DND-41 (cell line): ENCODE measurements around the gene JADE2.

Source experiments
- ATAC-seq: fragments of 200-7000 bp; cut with Tn5 transposase; 3 replicates; pipeline ENCODE4 v1.9.1; 2021; ENCODE audit warnings: low read depth; ENCODE audit not compliant: insufficient read depth
- DNase-seq: peaks from one replicate; pipeline ENCODE4 v3.0.0-alpha.2; 2020
- H2AFZ ChIP-seq: 2 replicates; pipeline ENCODE4 v1.6.0; 2012; ENCODE audit warnings: low read depth, low read length
- H3K27ac ChIP-seq: 2 replicates; pipeline ENCODE4 v1.5.1; 2012; ENCODE audit warnings: low read length, inconsistent platforms
- H3K27me3 ChIP-seq: fragments of 200-600 bp; sonication (generic); 2 replicates; pipeline ENCODE4 v1.6.0; 2012; ENCODE audit warnings: low read length, mild to moderate bottlenecking, inconsistent platforms; ENCODE audit not compliant: insufficient read depth, poor library complexity
- H3K36me3 ChIP-seq: 2 replicates; pipeline ENCODE4 v1.5.1; 2012; ENCODE audit warnings: low read length, inconsistent platforms; ENCODE audit not compliant: insufficient read depth
- H3K4me1 ChIP-seq: 2 replicates; pipeline ENCODE4 v1.5.1; 2012; ENCODE audit warnings: mild to moderate bottlenecking, low read length; ENCODE audit not compliant: insufficient read depth
- H3K4me2 ChIP-seq: 2 replicates; pipeline ENCODE4 v1.6.0; 2012; ENCODE audit warnings: mild to moderate bottlenecking, moderate library complexity, low read length, inconsistent platforms; ENCODE audit not compliant: insufficient read depth
- H3K4me3 ChIP-seq, 2 experiments: fragments of 200-600 bp in 1 of 2; shearing (Covaris generic) in 1 of 2; 2 replicates each; pipeline ENCODE4 v1.5.1; 2012 to 2016; ENCODE audit warnings: inconsistent platforms in 2 of 2, low read length in 2 of 2, mild to moderate bottlenecking in 2 of 2, low read depth in 1 of 2, moderate library complexity in 1 of 2
- H3K79me2 ChIP-seq: 2 replicates; pipeline ENCODE4 v1.6.0; 2012; ENCODE audit warnings: low read length, inconsistent platforms; ENCODE audit not compliant: insufficient read depth
- H3K9ac ChIP-seq: 2 replicates; pipeline ENCODE4 v1.6.0; 2012; ENCODE audit warnings: low read depth, mild to moderate bottlenecking, inconsistent platforms, low read length, moderate library complexity
- H3K9me3 ChIP-seq: 2 replicates; pipeline ENCODE4 v1.5.1; 2012; ENCODE audit warnings: low read length, moderate library complexity, mild to moderate bottlenecking, inconsistent platforms; ENCODE audit not compliant: insufficient read depth, severe bottlenecking
- H4K20me1 ChIP-seq: 2 replicates; pipeline ENCODE4 v1.6.0; 2012; ENCODE audit warnings: low read length; ENCODE audit not compliant: insufficient read depth
- CTCF ChIP-seq: IDR thresholded peaks from 2 replicates; pipeline ENCODE4 v1.5.1; 2012; ENCODE audit warnings: borderline replicate concordance, low read length, moderate library complexity, mild to moderate bottlenecking; ENCODE audit not compliant: poor library complexity, severe bottlenecking; ENCODE audit errors: extremely low read depth
- EZH2 ChIP-seq: IDR thresholded peaks from 3 replicates; pipeline ENCODE4 v1.6.1; 2012; ENCODE audit warnings: borderline replicate concordance, low read depth, mild to moderate bottlenecking, moderate library complexity, low read length, inconsistent platforms; ENCODE audit not compliant: severe bottlenecking

JADE2 gene

GRCh38 chr5:134525683-134526482, 413 bp downstream of the JADE2 start:
- H2AFZ ChIP-seq, result peak overlapping the region; percentile 89

GRCh38 chr5:134526483-134527155, 1.1 kb downstream of the JADE2 start:
- Histone ChIP-seq H3K79me2 (peaks cover 64% of the 10 kb centered on the region), H3K27ac (peak overlapping the region; percentile 94)
- DNase-seq, result peak; percentile 89

More at GRCh38 chr5:134525683-134526482, 413 bp downstream of the JADE2 start:
- peaks cover 5% of the 10 kb centered on the region for H3K27me3 ChIP-seq
- H3K4me2 ChIP-seq, result peak overlapping the region; percentile 98
- H3K36me3 ChIP-seq, result peaks cover 16% of the 10 kb centered on the region
- peaks cover 36% of the 10 kb centered on the region for H4K20me1 ChIP-seq
- H3K9ac ChIP-seq, result peak overlapping the region; percentile 91
- H3K27ac ChIP-seq, result peak overlapping the region; percentile 94
- H3K4me1 ChIP-seq, result peaks cover 34% of the 10 kb centered on the region
- TF ChIP-seq EZH2, result no peak
- TF ChIP-seq CTCF, result no peak
- H3K79me2 ChIP-seq, result peaks cover 57% of the 10 kb centered on the region
- DNase-seq, result peak; percentile 82
- H3K9me3 ChIP-seq, result no peaks in the 10 kb centered on the region
- H3K4me3 ChIP-seq, result peak overlapping the region; percentile 92 to 94
- ATAC-seq, result peak; percentile 6; the same call in 1 of the 3 replicates

DNA sequence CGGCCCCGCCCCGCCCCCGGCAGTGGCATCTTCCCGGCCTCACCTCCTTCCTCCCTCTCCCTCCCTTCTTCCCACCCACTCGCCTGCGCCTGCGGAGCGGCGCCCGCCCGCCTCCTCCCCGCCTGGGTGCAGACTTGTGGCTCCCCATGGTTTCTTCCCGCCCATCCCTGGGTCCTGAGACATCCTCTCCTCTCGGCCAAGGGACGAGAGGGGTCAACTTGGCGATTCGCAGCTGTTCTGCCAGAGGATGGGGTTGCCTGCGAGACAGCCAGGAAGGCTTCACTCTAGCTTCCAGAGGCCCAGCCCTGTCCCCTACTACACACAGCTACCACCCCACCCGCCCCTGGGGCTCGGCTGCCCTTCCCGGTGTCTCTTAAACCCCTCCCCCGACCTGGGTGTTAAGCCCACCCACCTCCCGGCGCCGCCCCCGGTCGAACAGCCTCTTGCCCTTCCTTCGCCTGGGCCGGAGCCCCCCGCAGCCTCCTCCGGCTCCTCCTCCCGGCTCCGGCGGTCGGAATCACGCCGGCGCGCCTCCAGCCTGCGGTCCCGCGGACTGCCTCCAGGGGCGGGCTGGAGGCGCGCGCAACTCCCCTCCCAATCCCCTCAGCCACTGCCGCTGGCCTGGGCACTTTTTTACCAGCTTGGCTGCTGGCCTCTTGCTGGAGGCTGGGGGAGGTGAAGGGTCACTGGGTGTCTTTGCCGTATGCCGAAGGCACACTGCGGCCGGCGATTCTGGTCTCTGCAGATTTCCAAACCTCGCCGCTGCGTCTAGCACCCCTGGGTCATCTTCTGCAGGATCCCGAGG, 1.9 kb downstream of the JADE2 start:
- DNase-seq (peak; percentile 96), ATAC-seq (peak; percentile 70)
- H2AFZ ChIP-seq, result peak overlapping the region; percentile 89
- TF ChIP-seq CTCF (peak; percentile 84), EZH2 (no peak)
- H4K20me1 ChIP-seq, result peaks cover 48% of the 10 kb centered on the region
- peaks cover 71% of the 10 kb centered on the region for H3K79me2 ChIP-seq
- peak overlapping the region; percentile 98 for H3K4me2 ChIP-seq
- peak overlapping the region; percentile 92 to 94 for H3K4me3 ChIP-seq
- peak overlapping the region; percentile 91 for H3K9ac ChIP-seq
- H3K4me1 ChIP-seq, result peaks cover 34% of the 10 kb centered on the region
- peaks cover 3% of the 10 kb centered on the region for H3K27me3 ChIP-seq
- peak overlapping the region; percentile 94 for H3K27ac ChIP-seq
- H3K9me3 ChIP-seq, result no peaks in the 10 kb centered on the region
- H3K36me3 ChIP-seq, result peaks cover 22% of the 10 kb centered on the region

More at GRCh38 chr5:134526483-134527155, 1.1 kb downstream of the JADE2 start:
- peak; percentile 1 for ATAC-seq
- Histone ChIP-seq H3K36me3 (peaks cover 18% of the 10 kb centered on the region), H3K9ac (peak overlapping the region; percentile 91), H3K27me3 (peaks cover 3% of the 10 kb centered on the region), H4K20me1 (peaks cover 42% of the 10 kb centered on the region), H2AFZ (peak overlapping the region; percentile 89), H3K4me3 (peak overlapping the region; percentile 92 to 94), H3K4me2 (peak overlapping the region; percentile 98), H3K9me3 (no peaks in the 10 kb centered on the region), H3K4me1 (peaks cover 34% of the 10 kb centered on the region)
- peak; percentile 45 for TF ChIP-seq CTCF
- no peak for TF ChIP-seq EZH2
